HG02571 (cell line): ENCODE data around the gene RNU1-2.
"Not testable (repeated sequence)": the region's sequence is repeated elsewhere in the genome, so short reads cannot be mapped to it uniquely, and the experiment has no call there.

ENCODE experiments used
- ATAC-seq: cut with Tn5 transposase; IDR thresholded peaks from one replicate; pipeline ENCODE4 v1.9.1; 2021; ENCODE audit warnings: mild to moderate bottlenecking, moderate library complexity; ENCODE audit not compliant: unreplicated experiment

Gene RNU1-2

DNA sequence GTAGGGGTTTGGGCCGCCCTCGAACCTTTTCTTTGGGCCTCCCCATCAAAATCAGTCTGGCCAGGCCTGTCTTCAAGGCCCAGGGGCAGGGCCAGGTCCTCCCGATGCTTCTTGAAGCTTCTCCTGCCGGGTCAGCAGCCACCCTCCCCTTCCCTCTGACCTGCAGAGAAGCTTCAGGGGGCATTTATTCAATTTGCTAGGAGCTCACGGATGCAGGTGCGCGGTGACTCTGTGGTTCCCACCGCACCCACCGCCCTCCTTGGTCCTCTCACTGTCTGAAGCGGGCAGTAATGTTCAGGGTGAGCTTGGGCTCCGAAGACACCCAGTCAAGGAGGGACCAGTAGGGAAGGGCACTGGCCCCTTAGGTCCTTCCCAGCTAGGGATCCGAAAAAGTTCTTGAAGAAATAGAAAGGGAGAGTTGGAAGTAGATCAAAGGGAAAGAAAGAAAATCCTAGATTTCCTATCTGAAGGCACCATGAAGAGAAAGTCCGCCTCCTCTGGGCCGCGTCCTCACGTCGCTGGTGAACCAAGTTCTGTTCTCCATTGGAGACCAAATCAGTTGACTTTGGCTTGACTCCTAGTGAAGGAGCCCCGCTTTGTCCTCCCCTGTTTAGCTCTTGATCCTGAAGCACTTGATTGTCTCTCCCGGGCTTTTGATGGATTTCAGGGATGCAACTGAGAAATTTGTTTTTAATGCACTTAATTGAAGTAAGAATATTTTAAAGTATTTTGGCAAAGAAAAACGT is 8.7 kb upstream of the RNU1-2 start:
- ATAC-seq: no peak

- ATAC-seq: no peak
Measured at GRCh38 chr1:16888860-16889816, 6.6 kb upstream of the RNU1-2 start.

- not testable (repeated sequence) for ATAC-seq
Measured at GRCh38 chr1:16890539-16891021, 5.2 kb upstream of the RNU1-2 start.

DNA sequence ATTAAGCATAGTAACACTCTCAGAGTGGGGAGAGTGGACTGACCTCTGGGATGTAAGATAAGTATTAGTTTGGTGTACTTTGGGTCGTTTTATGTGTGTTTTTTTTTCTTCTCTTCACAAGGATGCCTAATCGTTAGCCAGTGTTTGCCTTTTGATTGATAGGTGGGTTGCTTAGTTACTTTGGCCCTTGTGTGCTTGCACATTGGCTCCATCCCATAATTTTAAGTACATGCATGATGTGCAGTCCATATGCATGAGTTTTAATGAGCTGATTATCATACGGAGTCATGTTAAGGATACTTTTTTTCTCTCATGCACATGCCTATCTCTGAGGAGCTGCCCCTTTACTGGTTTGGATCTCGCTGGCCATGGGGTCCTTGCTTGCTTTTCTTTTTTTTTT is 4.7 kb upstream of the RNU1-2 start:
- ATAC-seq: not testable (repeated sequence)

- not testable (repeated sequence) for ATAC-seq
Measured at GRCh38 chr1:16892978-16893525, 2.7 kb upstream of the RNU1-2 start.

DNA sequence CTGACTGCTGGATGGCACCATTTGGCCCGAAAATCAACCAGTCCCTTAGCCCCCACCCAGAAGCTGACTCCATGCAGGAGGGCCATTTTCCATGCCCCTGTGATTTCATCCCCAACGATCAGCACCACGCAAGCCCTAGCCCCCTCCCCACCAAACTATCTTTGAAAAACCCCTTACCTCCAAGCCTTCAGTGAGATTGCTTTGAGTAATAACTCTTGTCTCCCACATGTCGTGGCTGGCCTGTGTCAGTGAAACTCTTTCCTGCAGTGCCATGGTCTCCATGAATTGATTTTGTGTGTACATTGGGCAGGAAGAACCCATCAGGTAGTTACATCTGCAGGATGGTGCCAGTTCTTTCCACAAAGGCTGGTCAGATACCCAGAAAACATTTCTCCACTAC is 2.0 kb upstream of the RNU1-2 start:
- ATAC-seq: not testable (repeated sequence)

- ATAC-seq: not testable (repeated sequence)
Measured at GRCh38 chr1:16894338-16894737, 1.4 kb upstream of the RNU1-2 start.

DNA sequence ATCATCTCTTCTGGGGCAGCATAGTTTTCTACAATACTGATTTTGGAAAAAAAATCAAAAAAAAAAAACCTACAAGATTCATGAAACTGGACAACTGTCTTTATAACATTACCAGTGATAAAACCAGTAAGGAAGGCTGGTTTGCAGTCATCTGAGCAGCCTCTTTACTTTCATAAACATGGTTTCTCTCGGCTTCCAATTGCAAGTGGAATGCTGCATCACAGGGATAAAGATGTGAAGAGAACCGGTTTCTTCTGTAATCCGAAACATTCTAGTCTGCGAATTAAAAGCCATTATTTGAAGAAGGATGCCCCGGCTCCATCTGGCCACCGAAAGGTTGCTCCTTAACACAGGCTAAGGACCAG is 565 bp upstream of the RNU1-2 start:
- ATAC-seq: not testable (repeated sequence)

DNA sequence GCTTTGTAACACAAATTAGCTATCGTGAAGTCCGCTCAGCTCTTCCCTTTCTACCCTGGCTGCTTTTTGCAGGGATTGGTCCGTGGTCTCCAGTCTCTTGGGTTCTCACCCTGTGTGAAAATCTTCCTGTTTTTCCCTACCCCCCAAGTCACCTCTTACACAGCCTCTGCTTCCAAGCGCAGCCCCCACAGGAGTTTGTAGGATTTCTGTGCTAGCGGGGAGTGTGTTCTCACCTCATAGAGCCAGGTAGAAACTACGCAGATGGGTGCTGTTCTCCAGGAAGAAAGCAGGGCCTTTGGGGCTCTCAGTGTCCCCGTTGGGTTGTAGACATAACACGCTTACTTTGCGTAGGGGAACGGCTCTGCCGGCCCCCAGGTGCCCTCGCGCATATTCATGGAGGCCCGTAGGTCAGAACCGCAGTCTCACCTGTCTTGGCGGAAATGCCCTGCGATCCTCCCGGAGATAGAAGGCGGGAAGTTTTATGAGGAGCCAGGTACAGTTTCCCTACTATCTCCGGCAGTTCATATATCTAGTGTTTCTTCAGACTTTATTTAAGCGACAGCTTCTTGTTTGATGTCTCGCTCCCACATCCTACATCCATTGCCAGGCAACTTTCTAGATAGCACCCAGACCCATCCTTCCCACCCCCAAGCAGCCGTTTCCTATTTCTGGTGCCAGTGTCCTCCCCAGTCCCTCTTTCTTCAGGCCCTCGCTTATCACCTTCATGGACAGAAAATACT is 706 bp downstream of the RNU1-2 start:
- ATAC-seq: not testable (repeated sequence)

DNA sequence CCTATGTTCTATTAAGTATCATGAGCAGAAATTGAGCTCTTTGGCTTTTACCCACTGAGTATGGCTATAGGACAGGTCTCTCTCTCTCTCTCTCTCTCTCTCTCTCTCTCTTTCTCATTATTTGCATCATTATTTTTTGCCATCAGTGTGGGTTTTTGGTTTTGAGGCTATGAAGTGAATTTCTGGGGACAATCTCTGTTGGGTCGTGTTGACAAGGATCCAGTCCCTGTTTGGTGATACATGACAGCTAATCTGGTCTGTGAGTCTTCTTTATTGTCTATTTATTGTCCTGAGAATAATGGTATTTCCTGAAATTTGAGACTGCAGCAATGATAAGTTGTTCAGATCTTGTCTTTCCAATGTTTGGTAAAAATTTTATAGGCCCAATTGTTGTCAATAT is 1.9 kb downstream of the RNU1-2 start:
- ATAC-seq: not testable (repeated sequence)

DNA sequence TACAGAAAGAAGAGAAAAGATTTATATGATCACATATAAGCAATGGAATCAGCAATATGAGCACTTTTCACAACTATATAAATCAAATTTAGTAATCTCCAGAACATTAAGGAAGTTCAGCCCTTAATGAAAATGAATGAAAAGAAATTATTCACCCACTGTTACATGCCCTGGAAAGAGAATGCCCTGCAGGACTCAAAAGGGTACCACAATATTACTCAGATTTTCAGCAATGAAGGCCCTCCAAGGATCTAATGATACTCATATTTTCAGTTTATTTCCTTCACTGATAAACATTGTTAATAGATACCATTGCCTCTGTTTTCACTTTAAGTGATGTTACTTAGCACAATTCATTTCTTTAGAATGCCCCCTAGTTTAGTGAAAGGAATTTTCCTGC is 2.5 kb downstream of the RNU1-2 start:
- ATAC-seq: not testable (repeated sequence)

- not testable (repeated sequence) for ATAC-seq
Measured at GRCh38 chr1:16899020-16899419, 3.2 kb downstream of the RNU1-2 start.

DNA sequence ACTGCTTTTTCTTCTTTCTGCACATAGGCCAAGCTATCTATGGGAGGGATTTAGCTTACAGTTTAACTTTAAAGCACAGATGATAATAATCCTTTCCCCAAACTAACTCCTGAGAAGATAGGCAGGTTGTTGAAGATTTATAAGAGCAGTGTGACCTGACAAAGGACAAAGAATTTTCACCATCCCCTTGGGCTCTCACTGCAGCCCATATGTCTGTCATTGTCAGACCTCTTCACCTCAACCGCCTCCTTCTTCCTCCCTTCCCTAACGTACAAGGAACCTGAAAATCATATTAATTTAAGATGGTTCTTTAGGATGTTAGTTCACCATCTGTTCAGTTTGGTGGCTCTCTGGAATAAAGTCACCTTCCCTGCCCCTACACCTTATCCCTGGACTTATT is 5.0 kb downstream of the RNU1-2 start:
- ATAC-seq: no peak

- ATAC-seq: not testable (repeated sequence)
Measured at GRCh38 chr1:16901371-16901770, 5.6 kb downstream of the RNU1-2 start.

GRCh38 chr1:16903054-16903453 is 7.3 kb downstream of the RNU1-2 start:
- no peak for ATAC-seq

GRCh38 chr1:16903458-16903796 is 7.6 kb downstream of the RNU1-2 start:
- ATAC-seq: no peak

DNA sequence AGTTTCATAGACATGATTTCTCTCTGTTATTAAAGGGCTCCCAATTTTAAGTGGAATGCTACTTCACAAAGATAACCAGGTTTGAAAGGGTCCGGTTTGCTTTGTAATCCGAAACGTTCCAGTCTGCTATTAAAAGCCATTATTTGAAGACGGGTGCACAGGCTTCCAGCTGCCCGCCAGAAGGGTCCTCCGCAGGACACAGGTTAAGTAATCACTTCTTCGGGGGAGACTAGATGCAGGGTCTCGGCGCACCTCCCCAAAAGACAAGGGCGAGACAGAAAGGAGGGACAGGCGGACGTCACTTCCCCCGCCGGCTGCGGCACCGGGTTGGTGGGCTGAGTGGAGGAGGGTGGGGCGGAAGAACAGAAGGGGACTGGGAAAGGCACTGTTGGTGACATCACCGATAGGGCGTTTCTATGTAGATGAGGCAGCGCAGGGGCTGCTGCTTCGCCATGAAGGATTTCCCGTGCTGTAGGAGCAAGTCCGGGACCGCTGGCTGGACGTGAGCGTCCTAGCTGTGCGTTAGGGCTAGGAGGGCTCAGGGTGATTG is 8.9 kb downstream of the RNU1-2 start:
- peak; percentile 94 for ATAC-seq

DNA sequence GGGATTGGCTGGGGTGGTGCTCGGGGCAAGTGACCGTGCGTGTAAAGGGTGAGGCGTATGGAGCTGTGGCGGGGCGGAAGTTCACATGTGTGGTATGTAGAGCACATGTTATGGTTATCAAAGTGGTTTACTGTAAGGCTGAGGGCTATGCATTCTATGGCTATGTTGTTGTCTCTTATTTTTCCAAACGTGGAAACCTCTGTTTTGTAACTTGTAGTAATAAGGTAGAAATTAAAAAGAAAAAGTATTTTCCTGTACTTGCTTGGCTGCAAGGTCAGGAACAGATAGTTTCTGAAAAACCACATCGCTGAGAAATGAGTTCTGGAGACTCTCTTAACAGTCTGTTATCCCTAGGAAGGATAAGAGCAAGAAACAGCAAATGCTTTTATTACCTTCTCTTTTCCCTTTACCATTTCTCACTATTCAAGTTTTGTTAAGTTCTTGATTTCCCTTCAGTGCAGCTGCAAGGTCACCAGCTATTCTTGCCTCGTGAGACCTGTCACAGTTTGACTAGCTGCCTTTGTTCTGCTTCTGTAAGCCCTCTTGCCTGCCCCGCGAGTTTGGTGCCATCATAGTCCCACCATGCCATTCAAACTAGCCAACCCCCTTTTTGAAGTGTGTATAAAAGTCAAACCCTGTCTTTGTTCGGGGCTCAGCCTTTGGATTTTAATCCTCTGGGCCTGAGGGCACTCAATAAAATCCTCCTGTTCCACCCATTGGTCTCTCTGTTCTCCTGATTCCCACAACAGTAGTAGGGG is 9.5 kb downstream of the RNU1-2 start:
- ATAC-seq: peak; percentile 71

GRCh38 chr1:16905868-16906702 is 10.3 kb downstream of the RNU1-2 start:
- no peak for ATAC-seq
